SIG-M5 treated with dmso at 0.1 percent for 504 hours (cell line): ENCODE data around the gene BEND5.

Experiments
- DNase-seq: peaks from one replicate; lab custom pipeline; 2025; ENCODE audit not compliant: unreplicated experiment; lab: John Stamatoyannopoulos, UW

BEND5 gene

DNA sequence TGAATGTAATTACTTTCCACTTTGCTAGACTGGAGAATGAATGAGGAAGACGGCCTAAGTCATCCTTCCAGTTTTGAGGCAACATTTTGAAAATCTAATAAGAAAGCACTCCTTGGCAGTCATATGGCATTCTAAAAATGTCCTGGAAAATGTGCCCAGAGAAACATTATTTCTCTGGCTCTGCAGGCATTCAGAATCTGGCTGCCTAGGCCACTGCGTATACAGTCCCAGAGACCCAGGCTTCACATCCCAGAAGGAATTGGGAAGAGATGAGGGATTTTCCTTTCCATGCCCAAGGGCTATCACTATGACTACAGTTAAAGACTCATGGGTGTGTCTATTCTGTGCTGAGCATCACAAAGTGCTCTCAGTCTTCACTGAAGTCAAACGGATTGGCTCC, 92.9 kb downstream of the BEND5 start:
- DNase-seq: no peak

DNA sequence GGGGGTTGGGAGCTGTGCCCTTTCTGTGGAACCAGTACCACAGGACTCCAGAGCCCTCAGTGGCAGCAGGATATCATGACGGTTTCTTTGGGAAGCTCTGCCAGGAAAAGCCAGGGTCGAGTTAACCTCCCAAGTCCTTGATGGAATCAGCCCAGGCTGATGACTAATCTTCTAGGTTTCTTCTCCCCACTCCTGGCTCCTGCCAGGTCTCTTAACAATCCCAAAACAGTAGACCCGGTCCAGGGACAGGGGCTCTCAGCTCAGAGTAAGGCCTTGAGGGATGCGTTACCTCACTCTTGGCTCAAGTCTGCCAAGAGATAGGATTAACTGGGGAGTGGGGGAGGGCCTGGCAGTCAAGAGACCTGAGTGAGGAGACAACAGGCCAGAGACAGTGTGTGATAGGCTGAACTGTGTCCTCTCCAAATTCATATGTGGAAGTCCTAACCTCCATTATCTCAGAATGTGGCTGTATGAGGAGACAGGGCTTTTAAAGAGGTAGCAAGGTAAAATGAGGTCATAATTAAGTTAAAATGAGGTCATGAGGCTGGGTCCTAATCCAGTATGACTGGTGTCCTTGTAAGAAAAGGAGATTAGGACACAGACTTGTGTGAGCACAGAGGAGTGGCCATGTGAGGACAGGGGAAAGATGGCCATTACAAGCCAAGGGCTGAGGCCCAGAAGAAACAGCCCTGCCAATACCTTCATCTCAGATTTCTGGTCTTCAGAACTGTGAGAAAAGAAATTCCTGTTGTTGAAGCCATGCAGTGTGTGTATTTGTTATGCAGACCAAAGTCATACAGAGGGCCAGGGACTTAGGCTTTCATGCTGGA, 95.0 kb downstream of the BEND5 start:
- DNase-seq: no peak

DNA sequence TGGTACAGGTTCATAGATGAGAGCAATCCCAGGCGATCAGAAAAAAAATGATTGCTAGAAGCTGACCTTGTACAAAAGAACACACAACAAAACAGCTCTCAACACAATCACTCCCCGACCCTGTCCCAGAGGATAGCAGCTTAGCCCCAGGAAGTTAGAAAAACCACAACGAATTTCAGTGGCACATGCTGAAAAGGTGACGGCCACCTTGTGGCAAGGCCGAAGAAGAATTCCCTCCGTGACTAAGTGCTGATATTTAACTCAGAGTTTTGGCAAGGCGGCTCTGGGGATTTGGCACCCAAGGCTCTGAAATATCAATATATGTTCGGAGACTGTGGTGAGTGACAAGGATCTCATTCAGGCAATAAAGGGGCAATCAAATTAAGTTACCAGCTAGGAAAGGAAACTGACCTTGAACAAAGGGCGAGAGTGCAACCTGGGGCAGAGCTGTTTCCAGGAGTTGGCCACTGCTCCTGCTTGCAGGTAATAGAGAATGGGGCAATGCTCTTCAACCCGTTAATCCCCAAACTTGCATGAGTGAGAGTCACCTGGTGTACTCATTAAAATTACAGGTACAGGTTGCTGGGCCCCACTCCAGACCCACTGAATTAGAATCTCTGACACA, 96.2 kb downstream of the BEND5 start:
- no peak for DNase-seq

- DNase-seq: no peak
Observed at GRCh38 chr1:48679859-48680258, 96.8 kb downstream of the BEND5 start.

DNA sequence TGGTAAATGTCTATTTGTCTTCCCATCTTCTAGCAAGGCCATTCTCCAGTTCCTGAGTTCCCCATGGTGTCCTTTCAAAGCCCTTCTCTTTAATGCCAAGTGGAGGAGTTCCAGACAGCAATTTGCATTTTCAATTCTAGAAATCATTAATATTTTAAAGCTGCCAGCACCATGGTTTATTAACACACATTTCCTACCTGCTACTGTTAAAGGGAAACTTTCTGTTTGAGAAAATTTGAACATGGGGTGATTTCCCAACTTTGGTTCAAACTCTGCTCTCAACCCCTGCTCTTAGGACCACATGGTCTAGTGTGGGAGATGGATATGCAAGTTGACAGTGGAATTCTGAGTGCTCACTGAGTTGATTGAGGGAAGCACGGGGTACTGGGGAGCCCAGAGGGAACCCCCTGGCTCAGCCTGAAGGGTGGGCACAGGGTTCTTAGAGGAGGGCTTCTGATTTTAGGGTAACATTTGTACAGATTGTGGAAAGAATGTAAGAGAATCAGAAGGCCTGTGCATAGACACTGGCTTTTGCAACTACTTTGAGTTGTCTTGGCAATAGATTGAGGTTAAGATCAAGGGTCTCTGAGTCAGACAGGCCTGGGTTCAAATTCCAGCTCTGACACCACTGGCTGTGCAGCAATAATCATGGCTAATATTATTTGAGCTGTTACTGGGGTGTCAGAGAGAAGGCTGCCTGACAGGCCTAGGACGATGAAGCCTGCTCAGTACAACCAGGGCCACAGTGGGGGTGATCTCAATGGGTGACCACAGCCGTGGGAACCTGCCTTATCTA, 97.8 kb downstream of the BEND5 start:
- no peak for DNase-seq
